ENCODE measurements around the gene CCDC179. TPM values are rescaled to one million over a fixed set of nuclear protein-coding genes. Genes with fewer than 3 reads are reported as not detected.

CCDC179 gene
- total and polyA plus RNA-seq, 9 of the 15 experiments (the other 6 are each of a cell fraction or from before 2014, with no cell fraction given): not detected

DNA sequence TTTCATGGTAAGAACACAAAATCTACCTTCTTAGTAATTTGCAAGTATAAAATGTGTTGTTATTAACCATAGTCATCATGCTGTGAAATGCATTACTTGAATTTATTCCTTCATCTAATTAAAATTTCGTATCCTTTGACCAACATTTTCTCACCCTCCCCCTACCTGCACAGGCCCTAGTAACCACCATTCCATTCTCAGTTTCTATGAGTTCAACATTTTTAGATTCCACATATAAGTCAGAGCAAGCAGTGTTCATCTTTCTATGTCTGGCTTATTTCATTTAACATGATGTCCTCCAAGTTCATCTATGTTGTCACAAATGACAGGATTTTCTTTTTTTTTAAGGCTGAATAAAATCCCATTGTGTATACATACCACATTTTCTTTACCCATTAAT, 43.5 kb upstream of the CCDC179 start:
- intact Hi-C loops (cut with micrococcal nuclease) (no loop called here), in situ Hi-C loops (cut with MboI) (no loop called here)
- Histone ChIP-seq H4K20me1 (replicated peaks; ENCODE audit: control insufficient read depth, insufficient read depth, low read length) (no peaks in the 10 kb centered on the region), H3K9ac (ENCODE audit: insufficient read depth in 1 of 2, low read depth in 2 of 2, low read length in 2 of 2) (no peak overlapping the region), H3K4me3 (no peak overlapping the region), H2AFZ (ENCODE audit: low read depth, low read length) (no peak overlapping the region), H3K27ac (ENCODE audit: extremely low read depth, low read depth, low read length) (no peak overlapping the region), H3K27me3 (ENCODE audit: control insufficient read depth in 2 of 2, insufficient read depth in 2 of 2, low read length in 2 of 2) (no peaks in the 10 kb centered on the region), H3K4me2 (ENCODE audit: insufficient read depth, low read length) (no peak overlapping the region), H3K9me1 (ENCODE audit: control insufficient read depth, insufficient read depth, low read length) (no peaks in the 10 kb centered on the region), H3K4me1 (replicated peaks in 1 of 2; ENCODE audit: control insufficient read depth in 2 of 2, insufficient read depth in 2 of 2, low read length in 2 of 2) (no peaks in the 10 kb centered on the region), H3K36me3 (ENCODE audit: control insufficient read depth, insufficient read depth, low read length) (no peaks in the 10 kb centered on the region), H3K79me2 (ENCODE audit: control insufficient read depth, insufficient read depth, low read length) (no peaks in the 10 kb centered on the region), H3K9me3 (replicated peaks; ENCODE audit: control insufficient read depth, insufficient read depth, low read depth, low read length) (no peaks in the 10 kb centered on the region)
- ATAC-seq (no peak), DNase-seq (ENCODE audit: extremely low read depth in 1 of 4, low spot score in 3 of 4) (no peak), FAIRE-seq (no peak)
- CTCF ChIA-PET (ENCODE audit: low intra/inter-chr PET ratio): no interaction called here
- 6% methylated on average over 1 of the region's 1 CpG for WGBS (ENCODE audit: insufficient coverage, low coverage, missing lambda C conversion rate)
- TF ChIP-seq, protein P1, sequence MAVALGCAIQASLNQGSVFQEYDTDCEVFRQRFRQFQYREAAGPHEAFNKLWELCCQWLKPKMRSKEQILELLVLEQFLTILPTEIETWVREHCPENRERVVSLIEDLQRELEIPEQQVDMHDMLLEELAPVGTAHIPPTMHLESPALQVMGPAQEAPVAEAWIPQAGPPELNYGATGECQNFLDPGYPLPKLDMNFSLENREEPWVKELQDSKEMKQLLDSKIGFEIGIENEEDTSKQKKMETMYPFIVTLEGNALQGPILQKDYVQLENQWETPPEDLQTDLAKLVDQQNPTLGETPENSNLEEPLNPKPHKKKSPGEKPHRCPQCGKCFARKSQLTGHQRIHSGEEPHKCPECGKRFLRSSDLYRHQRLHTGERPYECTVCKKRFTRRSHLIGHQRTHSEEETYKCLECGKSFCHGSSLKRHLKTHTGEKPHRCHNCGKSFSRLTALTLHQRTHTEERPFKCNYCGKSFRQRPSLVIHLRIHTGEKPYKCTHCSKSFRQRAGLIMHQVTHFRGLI (CRISPR knock-in tag; IDR thresholded peaks at IDR 0.05): no peak
- TF ChIP-seq FIP1L1 (IDR thresholded peaks at IDR 0.05; ENCODE audit: low read depth, low read length, poor library complexity, severe bottlenecking) (no peak), TSC22D4 (tag; IDR thresholded peaks at IDR 0.05) (no peak), PHB (CRISPR knock-in tag; IDR thresholded peaks at IDR 0.05) (no peak), HEY1 (CRISPR knock-in tag; IDR thresholded peaks at IDR 0.05; ENCODE audit: borderline replicate concordance) (no peak), ZNF699 (CRISPR knock-in tag; IDR thresholded peaks at IDR 0.05; ENCODE audit: insufficient replicate concordance) (no peak)
- TF ChIP-seq, protein P2, sequence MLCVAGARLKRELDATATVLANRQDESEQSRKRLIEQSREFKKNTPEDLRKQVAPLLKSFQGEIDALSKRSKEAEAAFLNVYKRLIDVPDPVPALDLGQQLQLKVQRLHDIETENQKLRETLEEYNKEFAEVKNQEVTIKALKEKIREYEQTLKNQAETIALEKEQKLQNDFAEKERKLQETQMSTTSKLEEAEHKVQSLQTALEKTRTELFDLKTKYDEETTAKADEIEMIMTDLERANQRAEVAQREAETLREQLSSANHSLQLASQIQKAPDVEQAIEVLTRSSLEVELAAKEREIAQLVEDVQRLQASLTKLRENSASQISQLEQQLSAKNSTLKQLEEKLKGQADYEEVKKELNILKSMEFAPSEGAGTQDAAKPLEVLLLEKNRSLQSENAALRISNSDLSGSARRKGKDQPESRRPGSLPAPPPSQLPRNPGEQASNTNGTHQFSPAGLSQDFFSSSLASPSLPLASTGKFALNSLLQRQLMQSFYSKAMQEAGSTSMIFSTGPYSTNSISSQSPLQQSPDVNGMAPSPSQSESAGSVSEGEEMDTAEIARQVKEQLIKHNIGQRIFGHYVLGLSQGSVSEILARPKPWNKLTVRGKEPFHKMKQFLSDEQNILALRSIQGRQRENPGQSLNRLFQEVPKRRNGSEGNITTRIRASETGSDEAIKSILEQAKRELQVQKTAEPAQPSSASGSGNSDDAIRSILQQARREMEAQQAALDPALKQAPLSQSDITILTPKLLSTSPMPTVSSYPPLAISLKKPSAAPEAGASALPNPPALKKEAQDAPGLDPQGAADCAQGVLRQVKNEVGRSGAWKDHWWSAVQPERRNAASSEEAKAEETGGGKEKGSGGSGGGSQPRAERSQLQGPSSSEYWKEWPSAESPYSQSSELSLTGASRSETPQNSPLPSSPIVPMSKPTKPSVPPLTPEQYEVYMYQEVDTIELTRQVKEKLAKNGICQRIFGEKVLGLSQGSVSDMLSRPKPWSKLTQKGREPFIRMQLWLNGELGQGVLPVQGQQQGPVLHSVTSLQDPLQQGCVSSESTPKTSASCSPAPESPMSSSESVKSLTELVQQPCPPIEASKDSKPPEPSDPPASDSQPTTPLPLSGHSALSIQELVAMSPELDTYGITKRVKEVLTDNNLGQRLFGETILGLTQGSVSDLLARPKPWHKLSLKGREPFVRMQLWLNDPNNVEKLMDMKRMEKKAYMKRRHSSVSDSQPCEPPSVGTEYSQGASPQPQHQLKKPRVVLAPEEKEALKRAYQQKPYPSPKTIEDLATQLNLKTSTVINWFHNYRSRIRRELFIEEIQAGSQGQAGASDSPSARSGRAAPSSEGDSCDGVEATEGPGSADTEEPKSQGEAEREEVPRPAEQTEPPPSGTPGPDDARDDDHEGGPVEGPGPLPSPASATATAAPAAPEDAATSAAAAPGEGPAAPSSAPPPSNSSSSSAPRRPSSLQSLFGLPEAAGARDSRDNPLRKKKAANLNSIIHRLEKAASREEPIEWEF (CRISPR knock-in tag; IDR thresholded peaks at IDR 0.05): no peak
- TF ChIP-seq, protein P3, sequence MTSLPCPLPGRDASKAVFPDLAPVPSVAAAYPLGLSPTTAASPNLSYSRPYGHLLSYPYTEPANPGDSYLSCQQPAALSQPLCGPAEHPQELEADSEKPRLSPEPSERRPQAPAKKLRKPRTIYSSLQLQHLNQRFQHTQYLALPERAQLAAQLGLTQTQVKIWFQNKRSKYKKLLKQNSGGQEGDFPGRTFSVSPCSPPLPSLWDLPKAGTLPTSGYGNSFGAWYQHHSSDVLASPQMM (CRISPR knock-in tag; IDR thresholded peaks at IDR 0.05): no peak
- TF ChIP-seq, protein P4, sequence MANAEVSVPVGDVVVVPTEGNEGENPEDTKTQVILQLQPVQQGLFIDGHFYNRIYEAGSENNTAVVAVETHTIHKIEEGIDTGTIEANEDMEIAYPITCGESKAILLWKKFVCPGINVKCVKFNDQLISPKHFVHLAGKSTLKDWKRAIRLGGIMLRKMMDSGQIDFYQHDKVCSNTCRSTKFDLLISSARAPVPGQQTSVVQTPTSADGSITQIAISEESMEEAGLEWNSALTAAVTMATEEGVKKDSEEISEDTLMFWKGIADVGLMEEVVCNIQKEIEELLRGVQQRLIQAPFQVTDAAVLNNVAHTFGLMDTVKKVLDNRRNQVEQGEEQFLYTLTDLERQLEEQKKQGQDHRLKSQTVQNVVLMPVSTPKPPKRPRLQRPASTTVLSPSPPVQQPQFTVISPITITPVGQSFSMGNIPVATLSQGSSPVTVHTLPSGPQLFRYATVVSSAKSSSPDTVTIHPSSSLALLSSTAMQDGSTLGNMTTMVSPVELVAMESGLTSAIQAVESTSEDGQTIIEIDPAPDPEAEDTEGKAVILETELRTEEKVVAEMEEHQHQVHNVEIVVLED (CRISPR knock-in tag; IDR thresholded peaks at IDR 0.05): no peak
- BruUV-seq (replicated peaks): no TSS peak
- POLR2A ChIA-PET: no interaction called here
